NOMO-1 treated with DMSO at 0.1 percent for 48 hours (cell line): Measurements from ENCODE around the gene TMEM176B.
"Not testable (repeated sequence)": the region's sequence is repeated elsewhere in the genome, so short reads cannot be mapped to it uniquely, and the experiment has no call there.

Source experiments
- DNase-seq: peaks from one replicate; lab custom pipeline; 2025; ENCODE audit not compliant: unreplicated experiment; lab: John Stamatoyannopoulos, UW

The TMEM176B gene

GRCh38 chr7:150823484-150824126 lies 23.4 kb upstream of the TMEM176B start:
- no peak for DNase-seq

- DNase-seq: no peak
Measured at GRCh38 chr7:150823043-150823442, 22.9 kb upstream of the TMEM176B start.

- no peak for DNase-seq
Measured at GRCh38 chr7:150820578-150821198, 20.5 kb upstream of the TMEM176B start.

- DNase-seq: no peak
Measured at GRCh38 chr7:150820148-150820547, 20.0 kb upstream of the TMEM176B start.

GRCh38 chr7:150818971-150819370 lies 18.8 kb upstream of the TMEM176B start:
- no peak for DNase-seq

- no peak for DNase-seq
Measured at GRCh38 chr7:150814328-150815001, 14.3 kb upstream of the TMEM176B start.

- DNase-seq: not testable (repeated sequence)
Measured at GRCh38 chr7:150807616-150808438, 7.7 kb upstream of the TMEM176B start.

GRCh38 chr7:150806863-150807262 lies 6.7 kb upstream of the TMEM176B start:
- DNase-seq: no peak

- DNase-seq: no peak
Measured at GRCh38 chr7:150806454-150806853, 6.3 kb upstream of the TMEM176B start.

GRCh38 chr7:150805864-150806263 lies 5.7 kb upstream of the TMEM176B start:
- DNase-seq: no peak

GRCh38 chr7:150804802-150805201 lies 4.6 kb upstream of the TMEM176B start:
- no peak for DNase-seq

GRCh38 chr7:150803161-150803860 lies 3.1 kb upstream of the TMEM176B start:
- DNase-seq: no peak

- DNase-seq: no peak
Measured at GRCh38 chr7:150801946-150802771, 2.0 kb upstream of the TMEM176B start.

GRCh38 chr7:150801242-150801945 lies 1.2 kb upstream of the TMEM176B start:
- no peak for DNase-seq

- no peak for DNase-seq
Measured at GRCh38 chr7:150800581-150801241, 547 bp upstream of the TMEM176B start, which contains the start of gene TMEM176A. TSS of gene TMEM176A (plus strand) at chr7:150800769. CDS start at chr7:150801551, 782 bp downstream.

GRCh38 chr7:150799156-150799555 lies 1.0 kb downstream of the TMEM176B start:
- DNase-seq: no peak

GRCh38 chr7:150797661-150798060 lies 2.5 kb downstream of the TMEM176B start:
- DNase-seq: no peak

GRCh38 chr7:150793569-150794238 lies 6.5 kb downstream of the TMEM176B start:
- no peak for DNase-seq
